Omental fat pad (tissue), 4 donors: ENCODE measurements around the gene TBC1D5. TPM values are rescaled to one million over a fixed set of nuclear protein-coding genes. Genes with fewer than 3 reads are reported as not detected.

Source experiments
- ATAC-seq: fragments of 150-250 bp; one replicate; pipeline ENCODE4 v1.9.1; 2016; ENCODE audit warnings: mild to moderate bottlenecking, moderate library complexity; ENCODE audit not compliant: low FRiP score
- DNase-seq: peaks from one replicate; pipeline ENCODE4 v3.0.0-alpha.2; 2019; ENCODE audit warnings: low spot score
- CTCF ChIP-seq, 3 donors: fragments of 450-650 bp; IDR thresholded peaks; one replicate each; pipeline ENCODE4 v1.5.1; 2016 to 2017; ENCODE audit warnings: antibody characterized with exemption in 3 of 3, mild to moderate bottlenecking in 3 of 3, moderate library complexity in 2 of 3
- total RNA-seq, 4 donors: library from RNA; depleted of rRNA; stranded (reverse); fragments of >200 nt; gene quantifications; one replicate each; pipeline ENCODE4 v1.1.0, GENCODE V29; 2016

TBC1D5 gene
- total RNA-seq, 4 donors from 2014 or later, result 56.8 to 92.5 (median 74.8) TPM

- no peak for TF ChIP-seq CTCF (IDR thresholded peaks at IDR 0.05)
- DNase-seq (no peak), ATAC-seq (no peak)
Measured at GRCh38 chr3:17195192-17195611, 547.2 kb downstream of the TBC1D5 start.

GRCh38 chr3:17194116-17194515 lies 548.3 kb downstream of the TBC1D5 start:
- DNase-seq (no peak), ATAC-seq (no peak)
- TF ChIP-seq CTCF (IDR thresholded peaks at IDR 0.05), result no peak

GRCh38 chr3:17192995-17193394 lies 549.4 kb downstream of the TBC1D5 start:
- ATAC-seq (no peak), DNase-seq (no peak)
- no peak for TF ChIP-seq CTCF (IDR thresholded peaks at IDR 0.05)

GRCh38 chr3:17190353-17191078 lies 551.9 kb downstream of the TBC1D5 start:
- ATAC-seq, result no peak
- DNase-seq, result no peak
- no peak for TF ChIP-seq CTCF (IDR thresholded peaks at IDR 0.05)

- no peak for TF ChIP-seq CTCF (IDR thresholded peaks at IDR 0.05)
- DNase-seq (no peak), ATAC-seq (no peak)
Measured at GRCh38 chr3:17188378-17188777, 554.1 kb downstream of the TBC1D5 start.

GRCh38 chr3:17187589-17188184 lies 554.7 kb downstream of the TBC1D5 start:
- no peak for ATAC-seq

More at GRCh38 chr3:17187589-17188184, 554.7 kb downstream of the TBC1D5 start:
- TF ChIP-seq CTCF (IDR thresholded peaks at IDR 0.05), result no peak
- DNase-seq, result no peak
